Neural cell (in vitro differentiated cells): ENCODE measurements around the gene ZNF669.

Experiments used
- TAF1 ChIP-seq: IDR thresholded peaks from 2 replicates; pipeline ENCODE4 v1.6.1; 2012; ENCODE audit warnings: low read depth
- TF ChIP-seq, protein P1 (sequence below): fragments of 450-650 bp; IDR thresholded peaks from 2 replicates; pipeline ENCODE4 v1.5.1; 2014; ENCODE audit warnings: antibody characterized with exemption, mild to moderate bottlenecking, moderate library complexity; ENCODE audit not compliant: poor library complexity, severe bottlenecking

- TF ChIP-seq, protein P1, sequence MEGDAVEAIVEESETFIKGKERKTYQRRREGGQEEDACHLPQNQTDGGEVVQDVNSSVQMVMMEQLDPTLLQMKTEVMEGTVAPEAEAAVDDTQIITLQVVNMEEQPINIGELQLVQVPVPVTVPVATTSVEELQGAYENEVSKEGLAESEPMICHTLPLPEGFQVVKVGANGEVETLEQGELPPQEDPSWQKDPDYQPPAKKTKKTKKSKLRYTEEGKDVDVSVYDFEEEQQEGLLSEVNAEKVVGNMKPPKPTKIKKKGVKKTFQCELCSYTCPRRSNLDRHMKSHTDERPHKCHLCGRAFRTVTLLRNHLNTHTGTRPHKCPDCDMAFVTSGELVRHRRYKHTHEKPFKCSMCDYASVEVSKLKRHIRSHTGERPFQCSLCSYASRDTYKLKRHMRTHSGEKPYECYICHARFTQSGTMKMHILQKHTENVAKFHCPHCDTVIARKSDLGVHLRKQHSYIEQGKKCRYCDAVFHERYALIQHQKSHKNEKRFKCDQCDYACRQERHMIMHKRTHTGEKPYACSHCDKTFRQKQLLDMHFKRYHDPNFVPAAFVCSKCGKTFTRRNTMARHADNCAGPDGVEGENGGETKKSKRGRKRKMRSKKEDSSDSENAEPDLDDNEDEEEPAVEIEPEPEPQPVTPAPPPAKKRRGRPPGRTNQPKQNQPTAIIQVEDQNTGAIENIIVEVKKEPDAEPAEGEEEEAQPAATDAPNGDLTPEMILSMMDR, result no peak
- no peak for TF ChIP-seq TAF1
These were observed 3.5 kb upstream of the ZNF669 start for GRCh38 chr1:247107694-247108093.
